NCI-H2029 treated with DMSO at 0.1 percent for 48 hours (cell line): Measurements from ENCODE around the gene LHX4.

Experiments
- DNase-seq: peaks from one replicate; lab custom pipeline; 2025; lab: John Stamatoyannopoulos, UW

The LHX4 gene

DNA sequence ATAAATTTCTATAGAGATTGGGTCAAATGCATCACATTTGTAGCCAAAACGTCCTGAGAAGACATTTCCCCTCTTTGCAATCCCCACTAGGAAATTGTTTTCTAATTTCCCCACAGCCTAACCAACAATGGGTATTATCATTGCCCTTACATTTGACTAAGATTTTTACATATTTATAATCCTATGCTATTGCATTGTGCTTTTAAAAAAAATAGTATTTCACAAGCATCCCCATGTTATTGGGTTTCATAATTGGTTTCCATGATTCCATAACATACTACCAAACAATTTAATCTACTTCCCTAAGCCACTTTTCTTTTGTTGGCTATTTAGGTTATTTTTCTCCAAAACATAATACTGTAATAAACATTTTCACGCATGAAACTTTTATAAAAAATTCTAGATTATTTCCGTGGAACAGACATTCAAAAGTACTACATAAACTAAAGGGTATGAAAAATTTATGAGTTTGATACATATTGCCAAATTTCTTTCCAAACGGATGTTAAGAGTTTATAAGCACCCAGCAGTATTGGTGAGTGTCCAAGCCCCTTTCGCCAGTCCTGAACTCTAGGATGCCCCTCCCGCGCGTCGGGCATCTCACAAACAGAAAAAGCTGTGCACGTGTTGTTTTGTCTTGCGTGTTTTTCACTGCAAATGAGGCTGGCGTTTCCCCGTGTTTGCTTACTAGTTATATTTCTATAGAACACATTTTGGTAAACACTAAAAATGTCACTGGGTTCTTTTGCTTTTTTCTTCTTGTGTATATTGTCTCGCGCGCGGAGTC lies 2.0 kb upstream of the LHX4 start:
- no peak for DNase-seq

DNA sequence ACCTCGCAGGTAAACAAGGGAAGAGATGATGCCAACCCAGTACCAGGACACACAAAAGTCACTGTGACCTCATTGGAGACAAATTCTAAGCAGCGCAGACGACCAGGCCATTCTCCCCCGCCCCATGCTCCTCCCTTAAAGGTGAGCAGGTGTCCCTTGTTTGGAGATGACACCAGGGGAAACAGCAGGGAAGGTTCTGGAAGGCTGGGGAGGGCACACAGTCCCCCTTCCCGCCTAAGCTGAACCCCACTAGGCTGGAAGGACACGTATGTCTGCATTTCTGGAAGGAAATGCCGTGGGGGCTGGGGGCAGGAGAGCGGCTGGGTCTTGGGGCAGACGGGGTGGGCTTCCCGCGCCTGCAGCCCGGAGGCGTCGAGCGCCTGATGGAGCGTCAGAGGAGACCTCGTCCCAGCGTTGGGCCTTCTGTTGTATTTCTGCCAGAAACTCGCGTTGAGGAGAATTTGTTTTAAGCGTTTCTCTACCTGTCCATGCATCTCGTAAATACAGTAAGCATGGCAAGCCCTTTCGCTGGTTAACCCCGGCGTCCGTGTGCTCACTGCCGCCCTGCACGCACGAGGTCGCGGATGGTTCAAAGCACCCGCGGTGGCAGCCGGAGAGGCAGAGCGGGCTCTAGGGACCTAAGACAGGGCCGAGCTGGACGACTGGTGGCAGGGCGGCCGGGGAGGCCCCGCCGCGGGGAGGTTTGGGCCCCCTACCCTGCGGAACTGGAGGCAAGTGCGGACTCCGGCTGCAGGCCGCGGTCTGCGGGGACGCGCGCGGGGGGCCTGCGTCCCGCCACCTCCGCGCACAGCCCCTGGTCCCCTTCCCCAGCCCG lies 1.2 kb upstream of the LHX4 start:
- DNase-seq = no peak

DNA sequence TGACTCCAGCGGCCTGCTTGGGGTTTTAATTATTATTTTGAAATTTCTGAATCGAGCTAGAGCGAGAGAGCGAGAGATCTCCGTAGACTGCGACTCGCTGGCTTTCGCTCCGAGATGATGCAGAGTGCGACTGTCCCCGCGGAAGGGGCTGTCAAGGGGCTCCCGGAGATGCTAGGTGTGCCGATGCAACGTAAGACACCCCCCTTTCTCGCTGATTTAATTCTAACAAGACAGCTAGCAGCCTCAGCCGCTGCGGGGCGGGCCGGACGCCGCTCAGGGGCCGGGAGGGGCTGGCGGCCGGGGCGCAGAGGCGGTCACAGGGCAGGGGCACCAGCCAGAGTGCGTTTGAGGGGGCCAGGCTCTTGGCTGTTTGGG lies 339 bp downstream of the LHX4 start:
- no peak for DNase-seq

DNA sequence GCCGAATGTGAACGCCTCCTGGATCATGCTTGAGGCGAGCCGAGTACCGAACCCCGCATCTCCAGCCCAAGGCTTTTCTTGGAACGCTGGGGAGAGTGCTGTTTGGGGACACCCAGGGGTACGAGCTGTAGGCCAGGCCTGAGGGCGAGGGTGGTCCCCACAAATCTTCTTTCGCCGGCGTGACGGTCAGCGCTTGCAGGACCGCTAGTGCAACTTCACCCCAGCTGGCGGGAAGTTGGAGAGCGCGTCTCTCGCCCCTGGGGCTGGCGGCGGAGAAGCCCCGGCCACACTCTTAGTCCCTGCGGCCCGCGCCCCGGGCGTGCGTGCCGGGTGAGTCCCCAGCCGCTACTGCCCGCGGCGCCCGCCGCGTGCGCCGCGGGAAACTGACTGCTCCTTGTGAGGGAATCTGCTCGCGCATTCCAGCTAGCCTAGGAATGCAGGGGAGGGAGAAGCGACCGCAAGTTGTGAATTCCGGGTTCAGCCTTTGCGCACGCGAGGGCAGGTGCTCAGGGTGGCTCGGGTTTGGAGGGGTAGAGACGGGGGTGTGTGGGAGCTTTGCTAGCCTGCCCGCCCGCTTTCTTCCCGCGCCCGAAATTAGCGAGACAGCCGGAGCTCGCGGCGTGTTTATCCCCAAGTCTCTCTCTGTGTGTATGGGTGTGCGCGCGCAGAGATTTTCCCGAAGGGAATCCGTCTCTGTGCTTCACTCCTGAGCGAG lies 884 bp downstream of the LHX4 start:
- no peak for DNase-seq

DNA sequence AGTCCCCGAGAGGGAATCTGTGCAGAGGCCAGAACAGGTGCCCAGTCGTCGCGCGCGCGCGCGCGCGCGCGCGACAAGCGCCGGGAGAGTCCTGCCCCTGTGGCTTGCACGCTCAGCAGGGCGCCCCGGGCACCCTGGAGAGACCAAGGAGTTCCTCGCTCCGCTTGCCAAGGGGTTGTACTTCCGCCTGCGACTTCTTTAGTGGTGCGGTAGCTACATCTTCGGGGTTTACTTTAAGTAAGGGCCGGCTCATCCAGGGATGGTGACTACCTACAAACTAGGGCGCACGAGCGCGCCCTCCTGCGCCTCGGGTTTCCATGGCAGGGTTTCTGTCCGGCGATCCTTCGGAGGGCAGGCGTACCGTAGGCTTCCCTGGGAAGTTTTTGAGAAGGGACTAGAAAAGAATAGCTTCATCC lies 1.4 kb downstream of the LHX4 start:
- no peak for DNase-seq

DNA sequence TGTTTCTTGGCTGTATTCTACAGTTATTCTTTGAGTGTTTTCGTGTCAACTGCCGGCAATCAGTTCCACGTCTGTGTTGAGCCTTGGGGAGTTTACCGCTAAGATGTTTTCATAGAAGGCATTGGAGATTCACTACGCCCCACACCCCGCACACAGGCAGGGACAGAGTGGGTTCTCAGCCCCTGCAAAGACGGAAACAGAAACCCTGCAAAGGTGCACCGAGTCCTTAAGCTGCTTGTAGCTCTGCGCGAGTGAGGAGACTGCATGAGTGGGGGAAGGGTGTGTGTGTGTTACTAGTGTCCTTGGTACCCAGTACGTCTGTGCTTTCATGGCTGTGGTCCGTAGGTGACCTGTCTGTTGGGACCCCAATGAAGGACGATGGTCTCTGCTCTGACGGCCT lies 1.9 kb downstream of the LHX4 start:
- no peak for DNase-seq

DNA sequence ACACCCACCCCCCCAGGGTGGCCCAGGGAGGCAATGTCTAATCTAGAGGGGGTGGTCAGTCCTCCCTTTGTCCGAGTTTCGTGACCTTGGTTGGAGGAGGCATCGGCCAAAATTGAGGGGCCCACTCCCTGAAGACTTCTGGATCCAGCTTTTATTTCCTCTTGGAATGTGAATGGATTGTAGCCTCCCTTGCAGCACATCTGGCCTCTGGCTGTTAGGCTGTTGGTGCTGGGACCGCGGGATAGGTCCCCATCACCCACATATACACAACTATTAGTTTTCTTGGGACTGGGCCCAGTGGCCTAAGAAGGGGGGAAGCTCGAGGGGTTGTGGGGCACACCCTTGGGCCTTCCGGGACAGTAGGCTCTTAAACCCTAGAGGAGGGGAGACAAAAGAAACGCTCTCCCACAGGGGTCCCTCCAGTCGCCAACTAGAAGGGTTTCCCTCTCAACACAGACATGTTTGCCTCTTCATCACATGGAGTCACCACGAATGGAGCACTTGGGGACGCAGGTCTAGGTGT lies 2.5 kb downstream of the LHX4 start:
- DNase-seq = no peak

DNA sequence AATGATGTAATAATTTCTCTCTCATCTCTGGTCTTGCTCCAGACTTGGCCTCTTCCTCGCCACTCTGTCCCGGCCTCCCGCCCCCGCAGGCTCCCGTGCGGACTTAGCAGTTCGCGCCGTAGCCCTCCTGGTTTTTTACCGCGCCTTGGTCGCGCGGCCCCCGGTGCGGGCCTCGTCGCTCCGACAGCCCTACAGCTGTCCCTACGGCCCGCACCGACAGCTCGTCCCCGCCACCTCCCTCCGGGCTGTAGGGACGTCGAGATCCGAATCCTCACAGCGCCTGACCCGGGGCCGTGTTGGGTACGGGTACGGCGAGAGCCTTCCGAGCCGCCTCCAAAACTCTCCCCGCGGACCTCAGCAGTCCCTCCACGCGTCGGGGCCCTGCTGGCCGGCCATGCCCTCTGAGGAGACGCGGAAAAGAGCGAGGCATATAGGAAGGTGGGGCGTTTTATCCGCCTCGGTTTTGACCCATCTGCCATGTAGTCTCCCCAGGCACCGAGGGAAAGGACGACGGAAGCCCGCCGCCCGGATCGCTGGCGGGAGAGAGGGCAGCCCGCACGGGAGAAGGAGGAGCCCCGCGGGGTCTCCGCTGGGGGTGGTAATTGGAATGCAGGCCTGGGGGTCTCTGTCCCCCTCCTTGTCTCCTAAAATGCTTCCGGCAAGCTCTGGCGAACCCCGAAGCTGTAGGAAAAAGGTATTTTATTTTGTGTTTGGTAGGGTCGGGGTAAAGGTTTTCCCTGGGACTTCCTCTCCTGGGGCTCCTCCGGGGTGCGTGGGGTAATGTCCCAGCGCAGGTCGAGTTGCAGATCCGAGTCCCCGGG lies 3.3 kb downstream of the LHX4 start:
- DNase-seq = no peak

DNA sequence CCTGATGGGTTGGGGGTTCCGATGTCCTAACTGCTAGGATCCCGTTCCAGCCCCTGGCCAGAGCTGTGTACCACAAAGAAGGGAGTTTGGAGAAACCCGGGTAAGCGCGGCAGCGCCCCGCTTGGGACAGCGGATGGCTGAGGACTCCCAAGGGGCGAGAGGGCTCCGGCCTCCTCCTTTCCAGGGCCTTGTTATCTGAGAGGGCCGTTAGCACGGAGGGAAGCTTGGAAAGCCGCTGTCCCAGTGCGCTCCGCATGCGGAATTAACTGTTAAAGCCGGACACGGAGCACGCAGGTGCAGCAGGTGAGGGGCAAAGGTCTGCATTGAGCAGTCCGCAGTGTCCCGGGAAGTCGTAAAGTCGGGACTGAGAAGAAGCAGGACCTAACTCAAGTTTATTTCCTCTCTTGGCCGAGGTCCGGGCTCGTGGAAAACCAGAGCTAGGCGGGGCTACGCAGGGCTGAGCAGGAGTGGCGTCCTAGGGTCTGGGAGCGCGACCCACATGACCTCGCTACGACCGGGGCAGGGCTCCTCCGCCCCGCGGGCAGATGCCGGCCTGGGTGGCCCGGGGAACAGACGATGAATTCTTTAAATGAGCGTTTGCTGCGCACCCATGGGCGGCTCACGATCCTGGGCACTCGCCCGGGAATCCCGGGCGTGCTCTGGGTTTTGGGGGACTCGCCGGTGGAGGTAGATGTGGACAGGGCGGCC lies 4.5 kb downstream of the LHX4 start:
- no peak for DNase-seq

DNA sequence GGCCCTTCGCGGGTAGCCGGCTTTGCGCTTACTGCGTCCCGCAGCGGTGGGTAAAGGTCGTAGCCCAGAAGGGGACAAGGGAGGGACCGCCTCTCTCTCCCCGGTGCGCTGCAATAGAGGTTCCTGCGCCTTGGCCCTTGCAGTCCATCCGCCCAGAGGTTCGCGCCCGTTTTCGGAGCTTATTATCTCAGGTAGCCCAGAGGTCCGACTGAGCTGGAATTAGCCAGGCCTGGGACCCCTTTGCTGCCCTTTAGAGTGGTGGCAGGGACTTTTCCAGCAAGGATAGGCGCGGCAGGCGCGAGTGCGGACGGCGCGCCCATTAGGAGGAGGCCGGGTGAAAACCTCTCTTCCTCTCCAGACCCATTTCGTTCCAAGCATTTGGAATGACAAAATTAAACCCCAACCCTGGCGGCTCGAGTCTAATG lies 5.0 kb downstream of the LHX4 start:
- no peak for DNase-seq

DNA sequence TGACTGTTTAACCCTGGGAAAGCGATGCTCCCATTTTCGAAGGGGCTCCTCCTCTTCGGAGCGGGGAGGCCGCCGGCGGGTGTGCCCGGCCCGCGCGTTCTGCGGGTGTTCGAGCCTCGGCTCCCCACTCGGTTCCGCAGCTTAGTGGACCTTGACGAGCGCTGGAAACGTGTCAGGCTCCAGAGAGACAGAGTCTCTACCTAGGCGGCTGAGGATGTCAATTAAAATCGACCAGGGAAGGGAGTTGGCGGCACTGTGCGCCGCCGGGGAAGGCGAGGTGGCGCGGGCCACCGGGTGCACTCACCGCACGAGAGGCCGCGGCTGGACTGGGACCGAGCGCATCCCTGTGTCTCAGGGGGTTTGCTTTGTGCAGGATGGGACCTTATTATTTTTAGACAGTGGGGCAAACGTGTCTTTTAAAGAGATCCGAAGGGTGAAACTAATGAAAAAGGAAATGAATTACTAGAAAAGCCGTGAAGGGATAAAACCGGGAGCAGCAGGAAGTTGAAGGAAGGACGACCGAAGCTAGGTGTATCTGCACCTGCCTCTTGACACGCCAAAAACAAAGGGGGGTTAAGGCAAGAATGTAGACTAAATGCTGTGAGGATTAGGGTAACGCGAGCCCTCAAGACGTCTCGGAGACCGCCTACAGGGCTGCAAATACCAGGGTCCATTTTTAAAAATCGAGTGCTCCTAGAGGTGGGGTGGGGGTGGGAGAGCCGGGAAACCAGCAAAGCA lies 5.6 kb downstream of the LHX4 start:
- DNase-seq = no peak

DNA sequence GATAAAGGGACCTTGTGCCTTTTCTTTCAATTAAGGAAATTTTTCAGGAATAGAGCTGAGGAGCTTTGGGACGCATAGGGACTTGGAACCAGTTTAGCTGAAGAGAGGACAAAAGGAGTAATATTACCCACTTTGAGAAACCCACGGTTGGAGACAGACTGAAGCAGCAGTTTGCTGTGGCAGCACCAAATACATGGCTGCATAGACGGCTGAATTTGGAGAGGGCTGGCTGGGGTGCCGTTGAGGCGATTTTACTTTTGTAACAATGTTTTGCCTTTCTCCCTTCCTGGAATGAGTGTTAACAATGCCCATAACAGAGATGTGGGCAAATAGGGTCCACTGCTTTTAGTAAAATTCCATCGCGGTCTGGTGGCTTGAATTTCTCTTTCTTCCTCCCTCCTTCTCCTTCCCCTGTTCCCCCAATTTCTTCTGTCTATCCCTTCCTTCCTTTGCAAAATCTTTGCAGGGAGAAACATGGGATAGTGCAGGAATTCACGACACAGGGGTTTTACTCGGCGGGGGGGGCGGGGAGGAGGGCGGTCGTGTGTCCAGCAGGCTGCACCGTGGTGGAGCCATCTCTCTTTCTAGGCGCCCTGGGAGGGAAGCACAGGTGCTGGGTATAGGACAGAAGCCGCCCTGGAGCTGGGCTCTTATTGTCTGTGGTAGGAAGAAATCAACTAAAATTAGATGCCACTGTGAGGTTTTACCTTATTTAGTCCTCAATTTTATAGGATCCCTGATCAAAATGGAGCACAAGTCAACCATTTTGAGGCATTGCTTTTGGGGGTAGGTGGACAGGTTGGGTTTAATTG lies 6.8 kb downstream of the LHX4 start:
- no peak for DNase-seq

DNA sequence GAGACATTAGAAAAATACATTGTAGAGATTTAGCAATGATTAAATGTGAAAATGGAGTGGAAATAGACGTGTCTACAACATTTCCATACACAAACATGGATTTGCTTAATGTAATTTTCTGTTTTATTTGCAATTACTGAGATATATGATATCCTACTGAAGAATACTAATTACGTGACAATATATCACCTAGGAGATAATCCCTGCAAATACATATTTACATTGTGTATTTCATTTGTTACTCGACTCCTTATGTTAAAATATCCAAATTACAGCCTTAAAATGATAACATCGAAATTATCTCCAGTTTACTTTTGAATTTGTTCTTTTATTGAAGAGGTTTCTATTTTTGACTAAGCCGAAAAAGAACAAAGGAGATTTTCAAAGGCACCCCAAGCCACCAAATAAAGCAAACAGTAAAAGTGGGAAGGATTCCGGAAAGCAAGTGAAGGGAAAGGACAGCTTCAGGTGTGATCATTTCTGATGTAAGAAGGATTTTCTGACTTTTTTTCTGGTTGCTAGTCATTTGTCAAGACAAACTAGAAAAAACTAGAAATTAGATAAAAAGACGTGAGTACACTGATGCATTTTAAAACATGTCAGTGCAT lies 7.9 kb downstream of the LHX4 start:
- DNase-seq = no peak

DNA sequence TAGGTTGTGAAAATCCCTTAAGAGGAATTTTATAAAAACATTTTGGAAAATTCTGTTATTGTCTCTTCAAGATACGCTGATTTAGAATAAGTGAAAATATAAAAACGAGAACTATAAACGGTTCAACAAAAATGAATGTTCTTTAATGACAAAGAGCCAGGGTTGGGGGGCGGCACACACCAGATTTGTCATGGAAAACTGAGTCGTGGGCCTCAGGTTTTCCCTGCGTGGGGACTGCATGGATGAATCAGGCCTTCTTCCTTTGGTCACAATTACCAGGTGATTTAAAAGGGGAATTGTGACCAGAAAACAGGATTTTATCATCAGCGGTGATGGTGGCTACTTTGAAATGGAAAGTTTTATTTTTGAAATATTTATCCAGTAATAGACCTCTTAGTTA lies 8.6 kb downstream of the LHX4 start:
- DNase-seq = no peak

DNA sequence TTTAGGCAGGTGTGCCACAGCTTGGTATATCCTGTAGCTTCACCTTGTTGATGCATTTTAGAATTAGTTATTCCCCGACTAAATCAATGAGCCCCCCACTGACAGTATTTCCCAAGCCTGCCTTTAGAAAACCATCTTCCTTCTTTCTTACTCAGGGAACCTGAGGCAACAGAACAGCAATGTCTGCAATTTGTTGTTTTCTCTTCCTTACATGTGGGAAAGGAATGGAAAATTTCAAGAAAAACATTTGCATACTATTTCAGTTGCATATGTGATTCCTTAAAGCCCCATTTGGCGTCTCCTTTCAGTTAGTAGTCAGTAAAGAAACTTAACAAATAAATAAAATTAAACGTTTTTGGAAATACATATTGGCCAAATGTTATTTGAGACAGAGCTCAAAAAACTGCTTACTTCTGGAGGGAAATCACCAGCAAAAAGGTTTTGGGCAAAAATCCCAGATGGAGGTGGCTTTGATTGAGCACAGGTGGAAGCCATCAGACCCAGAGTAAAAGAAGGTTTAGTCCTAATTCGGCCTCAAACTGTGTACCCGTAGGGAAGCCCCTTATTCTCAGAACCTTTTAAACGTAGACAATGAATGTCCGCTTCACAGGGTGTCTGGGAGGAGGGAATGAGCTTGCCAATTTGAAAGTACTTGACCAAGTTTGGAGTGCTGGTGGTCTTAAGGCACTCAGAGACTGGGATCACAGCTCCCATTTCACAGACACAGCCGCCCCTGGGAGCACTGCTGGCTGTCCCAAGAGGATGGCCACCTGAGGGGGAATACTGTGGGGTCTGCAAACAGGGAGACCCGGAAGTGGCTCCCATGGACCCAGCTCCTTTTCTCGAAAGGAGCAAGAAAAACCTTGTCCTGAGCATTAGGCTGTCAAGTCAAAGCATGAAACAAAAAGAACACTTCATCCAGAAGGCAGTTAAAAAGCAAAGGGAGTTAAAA lies 9.4 kb downstream of the LHX4 start:
- DNase-seq = no peak

DNA sequence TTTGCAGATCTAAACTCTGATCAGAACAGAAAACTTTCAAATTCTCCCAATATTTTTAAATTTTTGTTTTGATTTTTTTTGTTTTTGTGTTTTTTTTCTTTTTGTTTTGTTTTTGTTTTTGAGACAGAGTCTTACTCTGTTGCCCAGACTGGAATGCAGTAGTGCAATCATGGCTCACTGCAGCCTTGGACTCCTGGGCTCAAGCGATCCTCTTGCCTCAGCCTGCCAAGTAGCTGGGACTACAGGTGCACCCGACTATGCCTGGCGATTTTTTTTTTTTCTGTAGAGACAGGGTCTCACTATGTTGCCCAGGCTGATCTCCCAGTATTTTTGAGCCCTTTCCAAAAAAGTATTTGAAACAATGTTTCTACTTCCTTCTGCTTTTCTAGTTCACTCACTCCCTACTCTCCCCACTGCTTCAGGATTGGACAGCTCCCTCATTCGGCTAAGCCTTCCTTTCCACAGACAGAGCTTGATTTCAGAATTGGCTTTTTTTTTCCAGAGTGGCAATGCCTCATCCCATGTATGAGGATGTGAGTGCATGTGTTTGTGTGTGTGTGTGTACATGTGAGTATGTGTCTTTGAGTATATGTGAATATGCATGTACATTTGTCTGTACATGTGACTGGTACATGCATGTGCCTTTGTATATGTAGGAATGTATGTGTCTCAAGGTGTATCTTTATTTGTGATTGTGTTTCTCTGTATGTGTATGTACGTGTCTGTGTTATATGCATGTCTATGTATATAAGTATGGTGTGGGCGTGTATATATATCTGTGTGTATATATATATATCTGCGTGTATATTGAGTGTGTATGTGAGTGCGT lies 11.9 kb downstream of the LHX4 start:
- no peak for DNase-seq
